ENCODE measurements around the gene RABGAP1L.
"Not testable (repeated sequence)": the region's sequence is repeated elsewhere in the genome, so short reads cannot be mapped to it uniquely, and the experiment has no call there.

Gene RABGAP1L

GRCh38 chr1:174788981-174789380 lies 629.7 kb downstream of the RABGAP1L start:
- no peak for DNase-seq

- peak; percentile 23 for DNase-seq
Measured at GRCh38 chr1:174789399-174789798, 630.1 kb downstream of the RABGAP1L start.

- DNase-seq = no peak
Measured at GRCh38 chr1:174791863-174792262, 632.5 kb downstream of the RABGAP1L start.

- DNase-seq = no peak
Measured at GRCh38 chr1:174794861-174795260, 635.5 kb downstream of the RABGAP1L start.

GRCh38 chr1:174795806-174796205 lies 636.5 kb downstream of the RABGAP1L start:
- DNase-seq = no peak

- DNase-seq = no peak
Measured at GRCh38 chr1:174797398-174797797, 638.1 kb downstream of the RABGAP1L start.

- no peak for DNase-seq
Measured at GRCh38 chr1:174799136-174799479, 639.8 kb downstream of the RABGAP1L start.

GRCh38 chr1:174800216-174800851 lies 641.0 kb downstream of the RABGAP1L start:
- DNase-seq = no peak

GRCh38 chr1:174800876-174801275 lies 641.6 kb downstream of the RABGAP1L start:
- DNase-seq = no peak

GRCh38 chr1:174809755-174810280 lies 650.5 kb downstream of the RABGAP1L start:
- DNase-seq = no peak

GRCh38 chr1:174812016-174812415 lies 652.7 kb downstream of the RABGAP1L start:
- DNase-seq = no peak

- no peak for DNase-seq
Measured at GRCh38 chr1:174812656-174813055, 653.3 kb downstream of the RABGAP1L start.

- no peak for DNase-seq
Measured at GRCh38 chr1:174815036-174815435, 655.7 kb downstream of the RABGAP1L start.

- DNase-seq = no peak
Measured at GRCh38 chr1:174815474-174815908, 656.2 kb downstream of the RABGAP1L start.

- not testable (repeated sequence) for DNase-seq
Measured at GRCh38 chr1:174816621-174817020, 657.3 kb downstream of the RABGAP1L start.

- no peak for DNase-seq
Measured at GRCh38 chr1:174818014-174818616, 658.8 kb downstream of the RABGAP1L start.

- DNase-seq = no peak
Measured at GRCh38 chr1:174818951-174819350, 659.6 kb downstream of the RABGAP1L start.

GRCh38 chr1:174819596-174819995 lies 660.3 kb downstream of the RABGAP1L start:
- DNase-seq = no peak

- DNase-seq = no peak
Measured at GRCh38 chr1:174825127-174825526, 665.8 kb downstream of the RABGAP1L start.

GRCh38 chr1:174825806-174826205 lies 666.5 kb downstream of the RABGAP1L start:
- DNase-seq = no peak

GRCh38 chr1:174828264-174828663 lies 668.9 kb downstream of the RABGAP1L start:
- DNase-seq = no peak

GRCh38 chr1:174829990-174830389 lies 670.7 kb downstream of the RABGAP1L start:
- DNase-seq = no peak

- no peak for DNase-seq
Measured at GRCh38 chr1:174836543-174836942, 677.2 kb downstream of the RABGAP1L start.

- DNase-seq = no peak
Measured at GRCh38 chr1:174837386-174837785, 678.1 kb downstream of the RABGAP1L start.

- no peak for DNase-seq
Measured at GRCh38 chr1:174839211-174839610, 679.9 kb downstream of the RABGAP1L start.

Measured in NK-92 treated with Interleukin-12 subunit alpha and Interleukin-12 subunit beta, amount 100 ng/mL, for 24 hours (cell line).